SU-DHL-6 (cell line): ENCODE results near the gene UBFD1.

Experiments
- EZH2phosphoT487 ChIP-seq: fragments of 200-600 bp; sonication (generic), shearing (Covaris generic); conservative IDR thresholded peaks from 2 replicates; pipeline ENCODE4 v1.6.1; 2018; ENCODE audit warnings: mild to moderate bottlenecking, antibody characterized with exemption, low read length, moderate library complexity, mixed read lengths
- TF ChIP-seq, protein P1 (sequence below): fragments of 200-600 bp; sonication (generic); IDR thresholded peaks from one replicate; pipeline ENCODE4 v1.5.1; 2017; ENCODE audit warnings: antibody characterized with exemption, mild to moderate bottlenecking, low read length, moderate library complexity; ENCODE audit not compliant: insufficient read depth, poor library complexity, severe bottlenecking

DNA sequence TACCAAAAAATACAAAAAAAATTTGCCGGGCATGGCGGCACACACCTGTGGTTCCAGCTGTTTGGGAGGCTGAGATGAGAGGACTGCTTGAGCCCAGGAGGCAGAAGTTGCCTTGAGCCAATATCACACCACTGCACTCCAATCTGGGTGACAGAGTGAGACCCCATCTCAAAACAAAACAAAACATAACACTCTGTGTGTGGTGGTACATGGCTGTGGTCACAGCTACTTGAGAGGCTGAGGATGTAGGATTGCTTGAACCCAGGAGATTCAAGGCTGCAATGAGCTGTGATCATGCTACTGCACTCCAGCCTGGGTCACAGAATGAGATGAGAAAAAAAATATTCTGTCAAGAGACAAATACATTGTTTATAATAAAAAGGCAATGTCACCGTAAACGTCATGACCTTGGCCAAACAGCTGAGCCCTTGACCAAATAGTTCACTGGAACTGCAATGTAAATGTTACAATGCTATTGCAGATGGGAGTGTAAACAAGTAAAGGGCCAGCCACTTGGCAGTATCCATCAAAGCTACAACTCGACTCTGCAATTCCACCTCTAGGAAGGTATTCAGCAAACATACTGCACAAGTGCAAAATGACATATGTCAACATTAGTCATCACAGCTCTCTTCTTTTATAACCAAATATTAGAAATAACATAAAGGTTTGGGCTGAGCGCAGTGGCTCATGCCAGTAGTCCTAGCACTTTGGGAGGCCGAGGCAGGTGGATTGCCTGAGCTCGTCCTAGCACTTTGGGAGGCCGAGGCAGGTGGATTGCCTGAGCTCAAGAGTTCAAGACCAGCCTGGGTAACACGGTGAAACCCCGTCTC, 17.3 kb upstream of the UBFD1 start:
- TF ChIP-seq, protein P1, sequence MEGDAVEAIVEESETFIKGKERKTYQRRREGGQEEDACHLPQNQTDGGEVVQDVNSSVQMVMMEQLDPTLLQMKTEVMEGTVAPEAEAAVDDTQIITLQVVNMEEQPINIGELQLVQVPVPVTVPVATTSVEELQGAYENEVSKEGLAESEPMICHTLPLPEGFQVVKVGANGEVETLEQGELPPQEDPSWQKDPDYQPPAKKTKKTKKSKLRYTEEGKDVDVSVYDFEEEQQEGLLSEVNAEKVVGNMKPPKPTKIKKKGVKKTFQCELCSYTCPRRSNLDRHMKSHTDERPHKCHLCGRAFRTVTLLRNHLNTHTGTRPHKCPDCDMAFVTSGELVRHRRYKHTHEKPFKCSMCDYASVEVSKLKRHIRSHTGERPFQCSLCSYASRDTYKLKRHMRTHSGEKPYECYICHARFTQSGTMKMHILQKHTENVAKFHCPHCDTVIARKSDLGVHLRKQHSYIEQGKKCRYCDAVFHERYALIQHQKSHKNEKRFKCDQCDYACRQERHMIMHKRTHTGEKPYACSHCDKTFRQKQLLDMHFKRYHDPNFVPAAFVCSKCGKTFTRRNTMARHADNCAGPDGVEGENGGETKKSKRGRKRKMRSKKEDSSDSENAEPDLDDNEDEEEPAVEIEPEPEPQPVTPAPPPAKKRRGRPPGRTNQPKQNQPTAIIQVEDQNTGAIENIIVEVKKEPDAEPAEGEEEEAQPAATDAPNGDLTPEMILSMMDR, result no peak
- TF ChIP-seq EZH2phosphoT487, result no peak
